ENCODE results near the gene LPIN3.

LPIN3 gene

GRCh38 chr20:41393705-41394066, 53.1 kb downstream of the LPIN3 start:
- CTCF ChIA-PET: interaction anchor here (8.2 kb wide), 1 partner anchor 17 kb away, joined by 50 read pairs; no protein-coding TSS in a partner anchor

GRCh38 chr20:41394081-41394480, 53.5 kb downstream of the LPIN3 start:
- ChIA-PET CTCF (interaction anchor here (8.2 kb wide), 1 partner anchor 17 kb away, joined by 50 read pairs; no protein-coding TSS in a partner anchor), POLR2A (no interaction called here)
- TF ChIP-seq CTCF (IDR thresholded peaks at IDR 0.05; ENCODE audit: insufficient read depth, low read length, missing control alignments): no peak
- DNase-seq (ENCODE audit: low read depth, low spot score): no peak
- no peak overlapping the region for H3K4me3 ChIP-seq (ENCODE audit: low read depth, low read length)

More at GRCh38 chr20:41393705-41394066, 53.1 kb downstream of the LPIN3 start:
- POLR2A ChIA-PET: no interaction called here
- H3K4me3 ChIP-seq (ENCODE audit: low read depth, low read length): no peak overlapping the region
- TF ChIP-seq CTCF (IDR thresholded peaks at IDR 0.05; ENCODE audit: insufficient read depth, low read length, missing control alignments): no peak
- no peak for DNase-seq (ENCODE audit: low read depth, low spot score)

- POLR2A ChIA-PET: no interaction called here
Observed at GRCh38 chr20:41394931-41395666, 54.5 kb downstream of the LPIN3 start.

DNA sequence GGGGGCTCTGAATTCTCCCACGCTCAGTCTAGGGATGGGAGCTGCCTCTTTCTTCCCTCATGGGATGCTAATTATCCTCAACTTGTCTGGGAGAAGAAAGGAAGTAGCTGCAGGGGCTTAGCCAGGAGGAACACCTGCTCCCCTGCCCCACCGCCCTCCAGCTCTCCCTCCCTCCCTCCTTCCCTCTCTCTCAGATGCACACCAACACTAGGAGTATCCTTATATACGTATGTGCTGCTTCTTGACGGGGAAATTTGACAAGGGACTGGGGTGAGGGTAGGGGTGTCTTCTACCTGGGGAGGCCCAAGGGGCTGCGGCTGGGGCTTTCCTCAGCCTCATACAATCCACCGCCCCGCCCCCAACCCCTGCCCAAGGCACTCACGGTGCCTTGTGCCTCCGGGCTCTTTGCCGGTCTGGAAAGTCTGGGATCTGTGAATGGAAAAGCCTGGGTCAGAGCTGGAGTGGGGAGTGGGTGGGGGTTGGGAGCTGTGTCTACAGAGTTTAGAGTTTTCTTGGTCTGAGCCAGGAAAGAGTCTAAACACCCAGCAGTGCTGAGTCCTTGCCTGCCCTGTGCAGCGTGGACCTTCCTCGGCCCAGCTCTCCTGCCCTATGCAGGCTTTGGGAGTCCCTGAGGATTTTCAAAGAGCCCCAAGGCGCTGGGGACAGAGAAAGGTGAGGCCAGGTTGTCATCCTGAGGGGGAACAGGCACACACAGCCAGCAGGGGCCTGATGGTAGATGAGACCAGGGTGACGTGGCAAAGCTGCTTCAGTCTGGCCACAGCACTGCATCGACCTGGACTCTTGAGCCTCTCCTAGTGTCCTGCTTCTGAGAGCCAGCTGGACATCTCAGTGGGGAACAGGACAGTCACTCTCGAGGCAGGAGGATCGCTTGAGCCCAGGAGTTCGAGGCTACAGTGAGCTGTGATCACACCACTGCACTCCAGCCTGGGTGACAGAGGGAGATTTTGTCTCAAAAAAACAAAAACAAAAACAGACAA, 55.3 kb downstream of the LPIN3 start:
- TF ChIP-seq CTCF (IDR thresholded peaks at IDR 0.05; ENCODE audit: insufficient read depth, low read length, missing control alignments): no peak
- H3K4me3 ChIP-seq (ENCODE audit: low read depth, low read length): no peak overlapping the region
- DNase-seq (ENCODE audit: low read depth, low spot score): no peak
- ChIA-PET CTCF (interaction anchor here (1.3 to 8.2 kb wide), 2 partner anchors 15 to 17 kb away, joined by 3 to 50 read pairs; no protein-coding TSS in a partner anchor), POLR2A (no interaction called here)

More at GRCh38 chr20:41394931-41395666, 54.5 kb downstream of the LPIN3 start:
- no peak overlapping the region for H3K4me3 ChIP-seq (ENCODE audit: low read depth, low read length)
- CTCF ChIA-PET: interaction anchor here (1.3 to 8.2 kb wide), 2 partner anchors 16 kb away, joined by 3 to 50 read pairs; no protein-coding TSS in a partner anchor
- no peak for DNase-seq (ENCODE audit: low read depth, low spot score)
- no peak for TF ChIP-seq CTCF (IDR thresholded peaks at IDR 0.05; ENCODE audit: insufficient read depth, low read length, missing control alignments)

GRCh38 chr20:41398408-41398807, 57.8 kb downstream of the LPIN3 start:
- POLR2A ChIA-PET: no interaction called here
- TF ChIP-seq CTCF (IDR thresholded peaks at IDR 0.05; ENCODE audit: insufficient read depth, low read length, missing control alignments): no peak
- DNase-seq (ENCODE audit: low read depth, low spot score): no peak
- no peak overlapping the region for H3K4me3 ChIP-seq (ENCODE audit: low read depth, low read length)
- CTCF ChIA-PET: interaction anchor here (8.2 kb wide), 1 partner anchor 13 kb away, joined by 50 read pairs; no protein-coding TSS in a partner anchor

Measured in AG04449 (cell line).